HG03064 (cell line): Measurements from ENCODE around the gene ACSBG1.

Experiments
- ATAC-seq: cut with Tn5 transposase; IDR thresholded peaks from one replicate; pipeline ENCODE4 v1.9.1; 2021; ENCODE audit warnings: low read depth; ENCODE audit not compliant: unreplicated experiment

The ACSBG1 gene

GRCh38 chr15:78205856-78206255 is 28.5 kb downstream of the ACSBG1 start:
- ATAC-seq = no peak

DNA sequence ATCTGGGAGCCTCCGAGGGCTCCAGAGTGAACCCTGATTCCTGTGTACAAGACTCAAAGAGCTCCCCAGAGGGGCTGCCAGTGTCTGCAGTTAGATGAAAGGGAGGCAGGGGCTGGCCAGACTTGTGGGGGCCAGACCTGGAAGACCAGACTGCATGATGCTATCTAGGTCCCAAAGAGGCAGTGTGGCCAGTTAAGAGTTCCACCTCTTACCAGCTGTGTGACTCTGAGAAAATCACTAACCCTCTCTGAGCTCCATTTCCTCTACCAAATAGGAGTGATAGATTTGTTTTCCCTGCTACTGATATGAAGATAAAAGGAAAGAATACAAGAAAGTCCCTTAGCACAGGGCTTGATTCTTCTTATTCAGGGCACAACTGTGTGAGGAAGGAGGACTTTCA is 29.0 kb downstream of the ACSBG1 start:
- no peak for ATAC-seq

- no peak for ATAC-seq
These were observed 29.7 kb downstream of the ACSBG1 start for GRCh38 chr15:78204351-78205309.

- ATAC-seq = no peak
These were observed 30.8 kb downstream of the ACSBG1 start for GRCh38 chr15:78203346-78204225.

- ATAC-seq = no peak
These were observed 32.8 kb downstream of the ACSBG1 start for GRCh38 chr15:78201281-78202190.

- ATAC-seq = no peak
These were observed 34.0 kb downstream of the ACSBG1 start for GRCh38 chr15:78200276-78200930.

GRCh38 chr15:78197632-78198031 is 36.7 kb downstream of the ACSBG1 start:
- ATAC-seq = no peak

- ATAC-seq = no peak
These were observed 38.6 kb downstream of the ACSBG1 start for GRCh38 chr15:78195735-78196201.

- no peak for ATAC-seq
These were observed 39.8 kb downstream of the ACSBG1 start for GRCh38 chr15:78194568-78194925.

GRCh38 chr15:78193731-78194567 is 40.4 kb downstream of the ACSBG1 start:
- no peak for ATAC-seq

DNA sequence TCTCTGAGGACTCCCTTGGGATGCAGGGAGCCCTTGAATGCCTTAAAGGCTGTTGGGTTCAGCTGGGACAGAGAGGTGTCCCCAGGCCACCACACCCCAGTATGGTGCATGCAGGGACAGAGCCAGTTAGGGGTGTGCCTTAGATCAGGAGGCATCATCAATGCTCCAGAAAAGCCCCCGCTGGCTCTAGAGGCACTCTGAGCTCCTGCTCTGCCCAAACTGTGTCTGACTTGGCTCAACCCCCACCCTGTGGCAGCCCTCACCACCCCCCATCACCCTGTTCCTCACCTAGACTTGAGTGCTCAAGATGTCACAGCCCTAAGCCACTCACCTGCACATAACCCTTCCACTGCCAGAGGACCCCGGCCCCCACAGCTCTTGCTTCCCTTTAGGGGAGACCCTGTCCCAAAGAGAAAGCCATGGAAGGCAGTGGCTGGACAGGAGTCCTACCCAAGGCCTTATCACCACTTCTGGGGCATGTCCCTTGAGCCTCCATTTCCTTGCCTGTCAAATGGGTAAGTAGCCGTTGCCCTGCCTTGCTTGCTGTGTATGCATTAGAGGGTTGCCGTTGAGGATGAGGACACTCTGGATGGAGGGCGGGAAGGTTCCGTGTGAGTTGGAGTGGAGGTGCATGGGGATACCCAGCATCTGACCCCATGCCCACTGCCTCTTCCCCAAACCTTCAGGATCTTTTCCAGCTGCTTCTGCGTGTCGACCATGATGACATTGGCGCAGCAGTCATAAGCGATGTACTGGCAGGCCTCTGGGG is 41.4 kb downstream of the ACSBG1 start:
- no peak for ATAC-seq

GRCh38 chr15:78182821-78183220 is 51.5 kb downstream of the ACSBG1 start:
- no peak for ATAC-seq

GRCh38 chr15:78182336-78182700 is 52.0 kb downstream of the ACSBG1 start:
- no peak for ATAC-seq

DNA sequence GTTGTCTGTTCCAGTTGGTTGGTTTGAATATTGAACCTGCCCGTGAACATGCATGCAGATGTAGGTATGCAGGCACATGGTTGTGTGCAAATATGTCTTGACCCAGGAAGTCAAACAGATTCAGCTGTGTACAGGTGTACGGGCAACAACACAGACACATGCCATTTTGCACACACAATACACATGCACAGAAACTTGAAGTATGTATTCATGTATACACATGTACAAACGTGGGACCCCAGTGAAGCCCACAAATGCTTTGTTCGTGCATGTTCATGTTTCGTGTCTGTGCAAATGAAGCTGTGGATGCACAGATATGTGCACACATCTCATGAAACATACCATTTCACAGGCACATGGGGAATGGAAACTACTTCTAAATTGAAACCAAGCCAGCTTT is 54.5 kb downstream of the ACSBG1 start:
- ATAC-seq = no peak

- ATAC-seq = no peak
These were observed 55.0 kb downstream of the ACSBG1 start for GRCh38 chr15:78179286-78179840.

DNA sequence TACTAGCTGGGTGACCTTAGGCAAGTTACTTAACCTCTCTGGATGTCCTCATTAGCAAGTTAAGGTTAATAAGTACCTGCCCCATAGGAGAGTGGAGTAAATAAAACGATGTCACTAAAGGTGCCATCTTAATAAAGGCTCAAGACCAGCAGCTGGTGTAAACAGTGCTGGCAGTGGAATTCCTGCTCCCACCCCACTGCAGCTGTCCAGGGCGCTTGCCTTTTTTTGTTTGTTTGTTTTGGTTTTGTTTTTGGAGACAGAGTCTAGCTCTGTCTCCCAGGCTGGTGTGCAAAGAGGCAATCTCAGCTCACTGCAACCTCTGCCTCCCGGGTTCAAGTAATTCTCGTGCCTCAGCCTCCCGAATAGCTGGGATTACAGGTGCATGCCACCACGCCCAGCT is 56.3 kb downstream of the ACSBG1 start:
- ATAC-seq = no peak

DNA sequence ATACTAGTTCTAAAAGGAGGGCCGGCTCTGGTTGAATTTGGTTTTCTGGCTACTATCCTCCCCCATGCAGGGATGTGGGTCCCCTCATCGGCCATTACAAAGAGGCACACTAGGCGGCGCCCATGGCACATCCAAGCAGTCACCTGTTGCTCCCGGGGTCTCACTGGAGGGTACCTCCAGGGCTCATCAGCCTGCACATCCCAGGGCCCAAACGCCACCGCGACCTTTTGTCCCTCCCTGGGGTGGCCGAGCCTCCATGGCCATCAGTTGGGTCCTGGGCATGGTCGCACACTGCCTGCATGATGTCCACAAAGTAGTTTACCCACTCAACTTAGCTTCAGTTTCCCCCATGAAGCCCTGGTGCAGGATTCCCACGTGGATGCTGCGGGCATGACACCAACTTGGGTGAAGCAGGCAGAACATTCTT is 56.9 kb downstream of the ACSBG1 start:
- ATAC-seq = no peak

GRCh38 chr15:78175330-78175729 is 59.0 kb downstream of the ACSBG1 start:
- no peak for ATAC-seq
